ENCODE measurements around the gene JUND. TPM values are rescaled to one million over a fixed set of nuclear protein-coding genes. Genes with fewer than 3 reads are reported as not detected.

JUND gene
- total and polyA plus RNA-seq, 2 of the 8 experiments (the other 6 are each of a cell fraction or from before 2014, with no cell fraction given): 54.0 to 77.5 TPM

- Histone ChIP-seq H2BK120ac (replicated peaks; ENCODE audit: low read depth, low read length) (no peak overlapping the region), H4K91ac (replicated peaks; ENCODE audit: insufficient read length, low read length) (no peak overlapping the region), H3K4me3 (ENCODE audit: extremely low read depth in 1 of 4, insufficient read depth in 2 of 4, low read depth in 3 of 4, low read length in 4 of 4) (no peak overlapping the region), H3K27me3 (replicated peaks in 1 of 4; ENCODE audit: control insufficient read depth in 3 of 4, extremely low read depth in 1 of 4, insufficient read depth in 3 of 4, low read length in 3 of 4) (no peaks in the 10 kb centered on the region), H2BK5ac (ENCODE audit: low read depth, low read length) (0 out of 2 replicates have a peak overlapping the region, but pooled peaks have one; percentile 16), H3K9ac (replicated peaks in 1 of 4; ENCODE audit: extremely low read depth in 1 of 4, low read depth in 3 of 4, low read length in 3 of 4) (no peak overlapping the region), H3K4me1 (replicated peaks in 1 of 4; ENCODE audit: control insufficient read depth in 3 of 4, insufficient read depth in 4 of 4, low read length in 3 of 4) (peaks cover 0 to 17% (median 13%) of the 10 kb centered on the region in 4 experiments; a peak in 6 of 7 replicates), H2AK5ac (ENCODE audit: low read depth, low read length) (no peak overlapping the region), H3K14ac (ENCODE audit: insufficient read length) (no peak overlapping the region), H3K27ac (ENCODE audit: low read depth, low read length) (no peak overlapping the region), H3K36me3 (ENCODE audit: control insufficient read depth in 2 of 4, insufficient read depth in 4 of 4, low read length in 3 of 4) (no peaks in the 10 kb centered on the region; a peak in 1 of 8 replicates), H4K20me1 (replicated peaks in 1 of 2; ENCODE audit: control insufficient read depth in 1 of 2, insufficient read depth in 2 of 2, low read length in 2 of 2) (peaks cover 0 to 8% of the 10 kb centered on the region in 2 experiments), H3K23me2 (ENCODE audit: low read depth, low read length) (peaks cover 11% of the 10 kb centered on the region; the same call in 1 of the 2 replicates), H2BK15ac (ENCODE audit: low read length) (no peak overlapping the region), H2BK12ac (ENCODE audit: low read depth, low read length) (0 out of 2 replicates have a peak overlapping the region, but pooled peaks have one; percentile 39), H3K18ac (ENCODE audit: extremely low read depth, low read length) (no peak overlapping the region), H3K4ac (replicated peaks; ENCODE audit: insufficient read length, low read depth, low read length) (no peak overlapping the region), H4K8ac (ENCODE audit: extremely low read depth, insufficient read depth, low read length) (peak overlapping the region; percentile 8; the same call in 1 of the 2 replicates), H3K4me2 (ENCODE audit: insufficient read depth in 1 of 2, low read depth in 2 of 2, low read length in 2 of 2) (no peak overlapping the region), H3K79me2 (ENCODE audit: control insufficient read depth in 1 of 2, insufficient read depth in 2 of 2, low read length in 2 of 2) (no peaks in the 10 kb centered on the region), H2AFZ (ENCODE audit: low read length) (no peak overlapping the region), H2BK20ac (ENCODE audit: low read length) (no peak overlapping the region; the same call in 1 of the 2 replicates), H4K5ac (ENCODE audit: insufficient read length, low read depth, low read length) (no peak overlapping the region), H3K23ac (ENCODE audit: insufficient read length) (no peak overlapping the region), H3K79me1 (ENCODE audit: low read depth, low read length) (no peaks in the 10 kb centered on the region), H3K9me3 (ENCODE audit: insufficient read depth in 2 of 2, low read depth in 1 of 2, low read length in 1 of 2) (no peaks in the 10 kb centered on the region), H3K56ac (replicated peaks; ENCODE audit: insufficient read length, low read depth, low read length) (no peak overlapping the region)
- ChIA-PET CTCF (ENCODE audit: partially characterized antibody) (interaction anchor here (1.3 to 1.8 kb wide), 2 partner anchors 19 to 30 kb away, joined by 4 to 5 read pairs; no protein-coding TSS in a partner anchor), POLR2A (ENCODE audit: partially characterized antibody) (interaction anchor here (1.3 to 10.4 kb wide), 2 partner anchors 17 to 18 kb away, joined by 4 to 141 read pairs; partner anchors contain the start of gene JUND)
- 93% methylated on average over 6 of the region's 6 CpGs; no CpG with 5 or more reads in 1 of the 2 experiments for WGBS, 2 experiments (ENCODE audit: extremely low coverage in 1 of 2, insufficient coverage in 1 of 2, insufficient read length in 1 of 2, insufficient replicate concordance in 2 of 2, low coverage in 1 of 2, low lambda C conversion rate in 2 of 2, missing lambda C conversion rate in 1 of 2)
- DNase-seq (ENCODE audit: low read depth in 1 of 2, low spot score in 2 of 2) (no peak), FAIRE-seq (no peak)
- TF ChIP-seq PHF8 (conservative IDR thresholded peaks at IDR 0.05; ENCODE audit: low read depth, low read length): no peak
- TF ChIP-seq, protein P1, sequence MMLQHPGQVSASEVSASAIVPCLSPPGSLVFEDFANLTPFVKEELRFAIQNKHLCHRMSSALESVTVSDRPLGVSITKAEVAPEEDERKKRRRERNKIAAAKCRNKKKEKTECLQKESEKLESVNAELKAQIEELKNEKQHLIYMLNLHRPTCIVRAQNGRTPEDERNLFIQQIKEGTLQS (IDR thresholded peaks at IDR 0.05; ENCODE audit: insufficient read depth, low read depth, low read length): no peak
- TF ChIP-seq TCF12 (IDR thresholded peaks at IDR 0.05; ENCODE audit: low read depth, low read length): no peak
- no peak for TF ChIP-seq TAF7 (optimal IDR thresholded peaks at IDR 0.05; ENCODE audit: borderline replicate concordance, low read depth, low read length)
- no peak for TF ChIP-seq TAF1 (IDR thresholded peaks at IDR 0.05; ENCODE audit: low read depth, low read length)
- TF ChIP-seq CTCF (IDR thresholded peaks at IDR 0.05; ENCODE audit: control extremely low read depth in 1 of 3, insufficient read depth in 1 of 3, low read depth in 1 of 3, low read length in 3 of 3): no peak
- TF ChIP-seq NRF1 (IDR thresholded peaks at IDR 0.05; ENCODE audit: low read depth, low read length): no peak
- no peak for TF ChIP-seq RBBP5 (IDR thresholded peaks at IDR 0.05; ENCODE audit: borderline replicate concordance, low read depth, low read length)
- TF ChIP-seq FOSL1 (IDR thresholded peaks at IDR 0.05; ENCODE audit: insufficient read depth, low read depth, low read length): no peak
- TF ChIP-seq SIN3A (conservative IDR thresholded peaks at IDR 0.05 in 1 of 2, IDR thresholded peaks at IDR 0.05 in 1 of 2; ENCODE audit: low read depth in 1 of 2, low read length in 2 of 2): no peak
Observed at GRCh38 chr19:18298601-18299000, 17.2 kb upstream of the JUND start.

Measured in H1 (cell line).